ENCODE measurements around the gene TMEM116. TPM values are rescaled to one million over a fixed set of nuclear protein-coding genes. Genes with fewer than 3 reads are reported as not detected.
"Not testable (repeated sequence)": the region's sequence is repeated elsewhere in the genome, so short reads cannot be mapped to it uniquely, and the experiment has no call there.

TMEM116 gene
- total and polyA plus RNA-seq, 11 donors: 19.6 to 63.6 (median 43.0) TPM

GRCh38 chr12:111953455-111953854, 59.5 kb downstream of the TMEM116 start:
- peak in 1 of 4 donors; percentile 24 for ATAC-seq

GRCh38 chr12:111952084-111952787, 60.7 kb downstream of the TMEM116 start:
- H3K27me3 ChIP-seq, H3K4me3 ChIP-seq, H3K4me1 ChIP-seq, ATAC-seq, H3K36me3 ChIP-seq, H3K27ac ChIP-seq, H3K9me3 ChIP-seq, DNase-seq: not testable (repeated sequence)
- intact Hi-C loops (cut with DNase I): loop anchor here in 2 of 10 donors (5.0 kb wide), 2 partner anchors 40 to 60 kb away; partner anchors contain the start of genes ERP29 (in 1 of the 2) and TMEM116 (in 1 of the 2)
- WGBS, 4 donors: 91 to 95% (median 94%) methylated on average over 4 of the region's 4 CpGs

More at GRCh38 chr12:111953455-111953854, 59.5 kb downstream of the TMEM116 start:
- Histone ChIP-seq H3K4me1 (peaks cover 0 to 6% (median 0%) of the 10 kb centered on the region in 12 donors), H3K36me3 (peaks cover 0 to 8% (median 0%) of the 10 kb centered on the region in 9 donors), H3K4me3 (no peak overlapping the region), H3K9me3 (peaks cover 0 to 4% (median 0%) of the 10 kb centered on the region in 12 donors), H3K27ac (no peak overlapping the region), H3K27me3 (no peaks in the 10 kb centered on the region)
- TF ChIP-seq CTCF (IDR thresholded peaks at IDR 0.05): no peak
- TF ChIP-seq POLR2A (IDR thresholded peaks at IDR 0.05): no peak
- intact Hi-C loops (cut with DNase I): loop anchor here in 2 of 10 donors (5.0 kb wide), 2 partner anchors 39 to 59 kb away; partner anchors contain the start of genes ERP29 (in 1 of the 2) and TMEM116 (in 1 of the 2)
- DNase-seq: peak in 1 of 5 donors; percentile 14
- WGBS, 4 donors: 40 to 47% (median 43%) methylated on average over 4 of the region's 4 CpGs

GRCh38 chr12:111950961-111951676, 61.8 kb downstream of the TMEM116 start:
- not testable (repeated sequence) for H3K27ac ChIP-seq, H3K27me3 ChIP-seq, H3K9me3 ChIP-seq, H3K4me1 ChIP-seq, H3K4me3 ChIP-seq, H3K36me3 ChIP-seq, ATAC-seq, DNase-seq
- intact Hi-C loops (cut with DNase I): loop anchor here in 2 of 10 donors (5.0 kb wide), 2 partner anchors 41 to 61 kb away; partner anchors contain the start of genes ERP29 (in 1 of the 2) and TMEM116 (in 1 of the 2)
- 79 to 88% (median 84%) methylated on average over 3 of the region's 3 CpGs for WGBS, 4 donors

DNA sequence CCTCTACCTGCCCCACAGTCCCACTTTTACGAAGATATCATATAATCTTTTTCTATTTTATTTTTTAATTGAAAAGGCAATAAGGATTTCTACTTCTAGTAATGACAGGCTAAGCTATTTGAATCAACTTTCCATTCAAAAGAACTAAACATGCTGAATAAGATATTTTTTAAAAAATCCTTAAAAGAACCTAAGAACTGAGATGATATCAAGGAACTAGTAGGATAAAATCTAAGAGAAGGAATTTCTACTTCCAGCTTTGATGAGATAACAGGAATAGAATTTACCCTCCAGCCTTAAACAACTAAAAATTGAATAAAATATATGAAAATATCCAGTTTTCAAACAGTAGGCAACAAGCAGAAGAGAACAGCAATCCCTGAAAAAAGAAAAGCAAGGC, 69.0 kb downstream of the TMEM116 start:
- Histone ChIP-seq H3K4me3 (no peak overlapping the region), H3K4me1 (peaks cover 0 to 8% (median 0%) of the 10 kb centered on the region in 12 donors), H3K27me3 (no peaks in the 10 kb centered on the region), H3K36me3 (no peaks in the 10 kb centered on the region), H3K9me3 (no peaks in the 10 kb centered on the region), H3K27ac (no peak overlapping the region)
- DNase-seq (no peak), ATAC-seq (no peak)
- 90 to 100% (median 95%) methylated on average over 1 of the region's 1 CpG for WGBS, 4 donors
- intact Hi-C loops (cut with DNase I): loop anchor here in 3 of 10 donors (2.0 to 10.0 kb wide), 2 partner anchors 69 to 441 kb away; partner anchors contain the start of genes ERP29 (in 2 of the 3), HECTD4 (in 2 of the 3) and TMEM116 (in 2 of the 3)
- no peak for TF ChIP-seq POLR2A (IDR thresholded peaks at IDR 0.05)
- TF ChIP-seq CTCF (IDR thresholded peaks at IDR 0.05): no peak

DNA sequence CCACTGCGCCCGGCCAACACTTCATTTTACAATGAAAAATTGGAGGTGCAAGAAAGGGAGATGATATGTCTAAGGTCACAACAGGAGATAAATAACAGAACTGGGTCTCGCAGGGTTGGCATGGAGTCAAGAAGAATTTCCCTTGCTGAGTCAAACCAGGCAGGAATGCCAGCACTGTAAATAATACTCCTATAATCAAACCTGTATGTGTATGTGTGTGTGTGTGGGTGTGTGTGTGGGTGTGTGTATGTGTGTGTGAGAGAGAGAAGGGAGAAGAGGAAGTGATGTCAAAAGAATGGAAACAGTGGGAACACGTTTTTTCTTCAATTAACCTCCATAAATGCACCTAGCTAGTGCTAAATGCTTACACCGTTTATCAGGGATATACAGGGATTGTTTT, 70.4 kb downstream of the TMEM116 start:
- DNase-seq: no peak
- intact Hi-C loops (cut with DNase I): loop anchor here in 2 of 10 donors (10.0 kb wide), 1 partner anchor 442 kb away; the partner anchor contains the start of gene HECTD4 (in 2 of the 2)
- TF ChIP-seq CTCF (IDR thresholded peaks at IDR 0.05) (no peak), POLR2A (IDR thresholded peaks at IDR 0.05) (no peak)
- ATAC-seq: no peak
- no peak overlapping the region for H3K27ac ChIP-seq
- no peaks in the 10 kb centered on the region for H3K27me3 ChIP-seq
- no peaks in the 10 kb centered on the region for H3K36me3 ChIP-seq
- H3K4me1 ChIP-seq: peaks cover 0 to 19% (median 1%) of the 10 kb centered on the region in 12 donors
- no peak overlapping the region for H3K4me3 ChIP-seq
- no peaks in the 10 kb centered on the region for H3K9me3 ChIP-seq
- WGBS, 4 donors: 59 to 71% (median 61%) methylated on average over 5 of the region's 5 CpGs

Data from heart left ventricle (tissue), 16 donors.